22Rv1 (cell line): Measurements from ENCODE around the gene RGS11.

Experiments
- ZFX ChIP-seq: fragments of 450-650 bp; IDR thresholded peaks from 2 replicates; pipeline ENCODE4 v1.6.1; 2017; ENCODE audit warnings: antibody characterized with exemption, borderline replicate concordance
- TF ChIP-seq, protein P1 (sequence below): fragments of 450-650 bp; IDR thresholded peaks from 2 replicates; pipeline ENCODE4 v1.5.1; 2017; ENCODE audit warnings: mild to moderate bottlenecking

DNA sequence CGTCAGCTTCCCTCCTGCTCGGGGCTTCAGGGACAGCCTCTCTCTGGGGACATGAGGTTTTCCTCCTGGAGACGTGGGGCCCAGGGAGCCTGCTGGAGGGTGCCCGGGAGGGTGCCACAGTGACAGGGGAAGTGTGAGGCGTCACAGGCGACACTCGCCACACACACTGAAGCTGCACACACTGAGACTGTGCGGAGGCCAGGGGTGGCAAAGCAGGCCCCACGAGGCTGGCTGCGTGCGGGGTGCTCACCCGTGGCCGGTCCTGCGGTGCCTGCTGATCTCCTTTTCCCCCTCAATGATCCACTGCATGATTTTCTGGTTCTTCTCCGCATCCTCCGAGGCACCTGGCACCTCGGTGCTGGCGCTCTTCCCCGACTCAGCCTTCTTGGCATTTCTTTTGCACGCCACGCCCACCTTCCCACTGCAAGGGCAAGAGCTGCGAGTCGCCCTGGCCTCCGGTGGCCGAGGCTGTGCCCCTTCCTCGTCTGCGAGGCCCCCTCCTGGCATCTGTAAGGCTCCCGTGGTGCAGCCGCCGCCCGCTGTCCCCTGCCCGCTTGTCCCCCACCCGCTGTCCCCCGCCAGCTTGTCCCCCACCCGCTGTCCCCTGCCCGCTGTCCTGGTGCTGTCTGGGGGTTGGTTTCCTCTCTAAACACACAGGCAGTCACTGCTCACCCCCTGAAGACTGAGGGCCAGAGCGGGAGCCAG, 21.2 kb upstream of the RGS11 start:
- TF ChIP-seq, protein P1, sequence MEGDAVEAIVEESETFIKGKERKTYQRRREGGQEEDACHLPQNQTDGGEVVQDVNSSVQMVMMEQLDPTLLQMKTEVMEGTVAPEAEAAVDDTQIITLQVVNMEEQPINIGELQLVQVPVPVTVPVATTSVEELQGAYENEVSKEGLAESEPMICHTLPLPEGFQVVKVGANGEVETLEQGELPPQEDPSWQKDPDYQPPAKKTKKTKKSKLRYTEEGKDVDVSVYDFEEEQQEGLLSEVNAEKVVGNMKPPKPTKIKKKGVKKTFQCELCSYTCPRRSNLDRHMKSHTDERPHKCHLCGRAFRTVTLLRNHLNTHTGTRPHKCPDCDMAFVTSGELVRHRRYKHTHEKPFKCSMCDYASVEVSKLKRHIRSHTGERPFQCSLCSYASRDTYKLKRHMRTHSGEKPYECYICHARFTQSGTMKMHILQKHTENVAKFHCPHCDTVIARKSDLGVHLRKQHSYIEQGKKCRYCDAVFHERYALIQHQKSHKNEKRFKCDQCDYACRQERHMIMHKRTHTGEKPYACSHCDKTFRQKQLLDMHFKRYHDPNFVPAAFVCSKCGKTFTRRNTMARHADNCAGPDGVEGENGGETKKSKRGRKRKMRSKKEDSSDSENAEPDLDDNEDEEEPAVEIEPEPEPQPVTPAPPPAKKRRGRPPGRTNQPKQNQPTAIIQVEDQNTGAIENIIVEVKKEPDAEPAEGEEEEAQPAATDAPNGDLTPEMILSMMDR, result no peak
- no peak for TF ChIP-seq ZFX
